GM19438 (cell line): ENCODE results near the gene MON2.

Source experiments
- ATAC-seq: cut with Tn5 transposase; IDR thresholded peaks from one replicate; pipeline ENCODE4 v1.9.1; 2021; ENCODE audit warnings: low read depth; ENCODE audit not compliant: unreplicated experiment

The MON2 gene

DNA sequence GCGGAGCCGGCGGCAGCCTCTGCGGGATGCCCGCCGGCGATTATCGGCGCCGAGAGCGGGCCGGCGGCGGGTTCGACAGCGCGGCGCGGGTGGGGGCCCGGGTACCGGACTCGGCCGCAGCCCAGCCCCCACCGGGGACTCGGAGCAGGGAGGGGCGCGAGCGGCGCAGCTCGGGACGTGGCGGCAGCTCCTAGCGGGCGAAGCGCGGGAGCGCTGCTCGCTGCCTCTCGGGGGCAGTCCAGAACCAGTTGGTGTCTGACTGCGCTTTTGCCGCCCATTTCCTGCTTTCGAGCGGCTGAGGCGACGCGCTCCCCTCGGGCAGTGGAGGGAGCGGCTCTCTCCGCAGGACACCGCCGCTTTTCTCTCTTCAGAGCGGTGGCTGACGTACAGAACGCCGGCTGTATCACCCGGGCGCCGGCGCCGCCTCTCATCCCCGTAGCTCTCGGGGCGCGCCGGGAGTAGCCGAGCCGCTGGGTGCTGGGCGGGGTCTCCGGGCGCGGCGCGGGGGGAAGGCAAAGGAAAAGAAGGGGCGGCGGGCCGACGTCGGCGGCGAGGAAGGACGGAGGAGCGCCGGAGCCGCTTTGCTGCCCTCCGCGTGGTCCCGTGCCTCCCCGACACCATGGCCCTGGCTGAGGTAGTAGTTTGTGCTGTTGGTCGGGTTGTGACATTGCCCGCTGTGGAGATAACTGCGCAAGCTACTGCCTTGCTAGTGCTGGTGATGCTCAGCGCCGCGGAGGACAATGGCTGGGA lies 136.6 kb downstream of the MON2 start:
- peak; percentile 63 for ATAC-seq

DNA sequence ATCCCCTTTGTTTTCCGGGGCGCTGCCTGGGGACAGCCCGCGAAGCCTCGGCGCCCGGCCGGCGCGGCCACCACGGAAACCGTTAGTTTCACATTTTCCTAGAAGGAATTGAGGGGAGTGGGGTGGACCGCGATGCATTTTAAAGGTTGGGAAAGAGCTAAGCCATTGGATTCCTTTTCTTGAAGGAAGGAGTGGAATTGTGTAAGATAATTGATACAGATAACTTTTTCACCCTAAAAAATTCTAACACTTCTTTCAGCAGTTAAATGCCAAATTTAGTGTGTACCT lies 137.1 kb downstream of the MON2 start:
- no peak for ATAC-seq

DNA sequence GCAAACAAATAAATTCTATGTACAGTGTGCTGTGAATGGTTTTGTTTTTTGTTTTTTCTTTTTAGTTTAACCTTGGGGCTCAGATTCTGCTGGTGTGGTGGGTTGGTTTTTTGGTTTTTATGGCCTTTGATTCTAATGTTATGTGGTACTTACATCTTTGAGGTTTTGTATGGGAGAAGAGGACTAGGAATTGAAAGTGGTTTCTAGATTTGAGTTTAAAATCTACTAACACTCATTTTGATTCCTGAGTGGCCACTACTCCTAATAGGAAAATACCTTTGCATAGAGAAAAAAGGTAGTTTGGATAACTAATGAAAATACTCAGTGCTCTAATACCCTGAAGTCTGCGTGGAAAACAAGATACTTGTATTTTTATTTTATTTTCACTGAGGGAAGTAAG lies 137.7 kb downstream of the MON2 start:
- ATAC-seq, result no peak

DNA sequence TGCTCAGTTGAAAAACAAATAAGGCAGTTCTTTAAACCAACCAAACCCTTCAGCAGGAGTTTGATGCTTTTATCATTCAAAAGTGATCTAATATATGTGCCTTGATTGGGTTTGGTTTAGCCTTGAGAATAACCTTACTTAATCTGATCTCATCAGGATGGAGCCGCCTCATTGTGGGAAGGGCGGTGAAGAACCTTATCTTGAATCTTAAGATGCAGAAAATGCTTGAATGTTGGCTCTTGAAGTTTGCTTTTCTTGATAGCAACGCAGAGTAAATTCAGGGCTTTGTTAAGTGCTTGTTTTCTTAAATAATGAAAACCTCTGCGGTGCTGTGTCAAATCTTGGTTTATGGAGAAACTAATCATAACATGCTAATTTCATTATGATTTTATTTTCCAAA lies 138.2 kb downstream of the MON2 start:
- no peak for ATAC-seq

DNA sequence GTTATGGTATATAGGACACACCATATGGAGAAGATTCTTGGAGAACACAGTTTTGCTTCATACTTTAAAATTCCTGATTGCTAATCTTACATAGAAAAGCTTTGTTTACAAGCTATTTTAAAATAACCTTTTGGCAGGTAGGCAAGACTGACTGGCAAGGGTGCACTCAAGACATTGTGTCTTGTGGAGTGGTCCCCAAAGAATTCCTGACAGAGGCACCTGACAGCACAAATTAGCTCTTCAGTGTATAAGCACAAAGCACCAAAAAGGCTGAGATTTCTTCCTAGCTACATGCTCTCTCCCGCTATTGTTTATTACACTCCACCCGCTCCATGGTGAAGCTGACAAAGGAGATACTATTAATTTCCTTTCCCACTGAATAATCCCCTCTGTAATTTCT lies 139.4 kb downstream of the MON2 start:
- no peak for ATAC-seq

DNA sequence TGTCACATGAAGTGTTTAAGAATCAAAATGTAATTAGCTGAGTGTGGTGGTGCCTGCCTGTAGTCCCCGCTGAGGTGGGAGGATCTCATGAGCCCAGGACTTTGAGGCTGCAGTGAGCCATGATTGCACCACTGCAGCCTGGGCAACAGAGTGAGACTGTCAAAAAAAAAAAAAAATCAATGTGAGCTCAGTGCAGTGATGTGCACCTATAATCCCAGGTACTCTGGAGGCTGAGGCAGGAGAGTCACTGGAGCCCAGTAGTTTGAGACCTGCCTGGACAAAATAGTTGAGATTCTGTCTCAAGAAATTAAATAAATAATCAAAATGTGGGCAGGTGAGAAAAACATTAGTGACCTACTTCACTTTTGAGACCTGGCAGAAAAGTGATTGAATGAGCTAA lies 140.0 kb downstream of the MON2 start:
- no peak for ATAC-seq

DNA sequence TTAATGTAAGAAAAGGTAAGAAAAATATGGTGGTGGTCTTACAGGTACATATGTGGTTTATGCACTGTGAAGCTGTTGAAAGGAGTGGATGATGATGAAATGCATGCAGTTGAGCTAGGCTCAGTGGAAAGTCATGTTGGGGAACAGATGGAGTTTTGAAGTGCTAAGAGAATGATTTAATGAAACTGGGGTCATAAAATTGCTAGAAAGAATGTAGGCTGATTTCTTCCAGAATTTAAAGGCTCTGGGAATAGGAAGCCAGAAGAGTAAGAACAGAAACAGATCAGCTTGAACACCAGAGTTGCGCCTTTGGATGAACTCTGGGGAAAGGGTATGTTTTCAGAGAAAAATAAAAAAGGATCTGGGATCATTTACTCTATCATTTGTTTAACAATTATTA lies 146.5 kb downstream of the MON2 start:
- no peak for ATAC-seq

DNA sequence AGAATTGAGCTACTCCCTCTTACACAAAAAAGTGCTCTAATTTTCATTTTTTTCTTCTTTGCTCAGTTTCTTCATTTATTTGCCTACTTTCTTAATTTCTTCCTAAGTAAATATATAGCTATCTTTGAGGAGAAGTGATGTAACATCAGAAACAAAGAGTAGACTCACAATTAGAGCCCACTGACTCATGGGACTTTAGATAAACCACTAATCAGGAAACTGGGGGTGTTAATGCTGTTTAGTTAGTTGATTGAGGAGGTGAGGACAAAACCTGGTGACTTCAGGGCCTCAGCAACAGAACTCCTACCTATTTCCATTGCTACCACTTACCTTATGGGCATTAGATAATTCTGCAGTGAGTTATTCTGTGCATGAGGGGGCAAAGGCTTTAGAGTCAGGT lies 151.7 kb downstream of the MON2 start:
- ATAC-seq, result no peak

DNA sequence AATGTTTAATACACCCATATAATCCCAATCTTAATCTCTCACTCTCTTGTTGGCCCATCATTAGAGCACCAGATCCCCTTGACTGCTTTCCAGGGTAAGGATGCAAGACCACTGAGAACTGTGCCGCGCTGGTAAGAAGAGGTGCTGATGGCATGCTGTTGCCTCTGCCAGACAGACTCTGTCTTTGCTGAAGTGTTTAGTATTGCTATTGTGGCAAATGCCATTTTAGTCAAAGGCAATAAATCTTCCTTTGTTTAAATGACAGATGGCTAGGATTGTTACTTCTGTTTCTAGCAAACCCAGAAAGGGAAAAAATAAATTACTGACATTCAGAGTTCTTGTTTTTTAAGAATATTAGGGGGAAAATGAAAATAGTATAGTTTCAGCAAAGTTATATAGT lies 152.3 kb downstream of the MON2 start:
- no peak for ATAC-seq

DNA sequence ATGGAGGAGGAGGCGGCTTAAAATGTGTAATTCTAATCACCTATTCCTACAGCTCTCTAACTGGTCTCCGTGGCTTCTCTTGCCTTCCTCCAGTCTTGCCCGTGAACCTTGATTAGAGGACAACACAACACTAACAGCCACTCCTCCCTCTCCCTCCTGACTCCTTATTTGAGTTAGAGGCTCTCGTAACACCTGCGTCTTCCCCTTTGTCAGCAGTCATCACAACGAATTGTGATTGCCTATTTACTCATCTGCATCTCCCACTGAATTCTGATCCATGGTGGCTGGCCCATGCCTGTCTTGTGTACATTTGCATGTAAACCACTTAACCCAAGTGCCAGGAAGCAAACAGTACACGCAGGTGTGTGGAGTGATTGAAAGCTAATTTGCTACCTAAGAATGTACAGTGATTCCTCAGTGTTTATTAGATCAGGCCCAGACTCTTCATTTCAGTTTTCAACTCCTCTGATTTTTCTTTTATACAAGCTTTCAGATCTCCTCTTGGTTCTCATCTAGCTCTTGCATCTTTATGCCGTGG lies 154.5 kb downstream of the MON2 start:
- ATAC-seq, result no peak

DNA sequence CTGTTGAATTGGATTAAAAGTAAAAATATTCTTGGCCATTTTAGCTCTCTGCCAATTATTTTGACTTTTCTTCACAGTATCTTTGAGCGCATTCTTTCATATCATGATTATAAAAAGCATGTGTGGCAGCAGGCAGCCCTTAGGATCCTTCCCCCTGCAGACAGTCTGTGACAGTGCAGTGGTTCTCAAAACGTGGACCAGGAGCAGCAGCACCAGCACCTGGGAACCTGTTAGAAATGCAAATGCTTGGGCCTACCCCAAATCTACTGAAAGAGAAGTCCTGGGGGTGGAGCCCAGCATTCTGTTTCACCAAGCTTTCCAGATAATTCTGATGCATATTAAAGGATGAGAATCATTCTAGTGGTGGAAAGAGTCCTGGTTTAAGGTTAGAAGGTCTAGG lies 155.6 kb downstream of the MON2 start:
- no peak for ATAC-seq

DNA sequence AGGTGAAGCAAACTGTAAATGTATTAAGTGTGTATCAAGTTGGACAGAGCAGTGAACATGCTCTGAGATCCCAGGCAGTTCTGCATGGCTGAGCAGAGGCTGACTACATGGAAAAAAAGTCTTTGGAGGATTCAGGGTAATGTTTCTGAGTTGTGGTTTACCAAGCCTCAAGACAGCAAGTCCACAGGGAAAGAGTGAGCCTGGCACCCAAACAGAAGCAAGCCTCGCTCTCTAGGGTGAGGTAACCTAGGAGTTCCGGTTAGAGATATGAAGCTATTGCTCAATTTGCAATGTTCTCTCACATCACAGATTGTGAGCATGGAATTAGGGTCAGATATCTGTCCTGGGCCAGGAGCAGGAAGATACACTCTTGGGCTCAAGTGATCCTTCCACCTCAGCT lies 158.6 kb downstream of the MON2 start:
- ATAC-seq, result no peak

DNA sequence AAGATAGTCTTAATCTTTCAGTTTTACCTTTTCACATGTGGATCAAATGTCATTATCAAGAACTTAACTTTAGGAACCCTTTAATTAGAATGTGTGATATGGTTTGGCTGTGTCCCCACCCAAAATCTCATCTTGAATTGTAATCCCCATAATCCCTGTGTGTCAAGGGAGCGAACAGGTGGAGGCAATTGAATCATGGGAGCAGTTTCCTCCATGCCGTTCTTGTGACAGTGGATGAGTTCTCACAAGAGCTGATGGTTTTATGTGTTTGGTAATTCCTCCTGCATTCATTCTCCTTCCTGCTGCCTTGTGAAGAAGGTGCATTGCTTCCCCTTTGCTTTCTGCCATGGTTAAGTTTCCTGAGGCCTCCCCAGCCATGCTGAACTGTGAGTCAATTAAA lies 160.6 kb downstream of the MON2 start:
- no peak for ATAC-seq

DNA sequence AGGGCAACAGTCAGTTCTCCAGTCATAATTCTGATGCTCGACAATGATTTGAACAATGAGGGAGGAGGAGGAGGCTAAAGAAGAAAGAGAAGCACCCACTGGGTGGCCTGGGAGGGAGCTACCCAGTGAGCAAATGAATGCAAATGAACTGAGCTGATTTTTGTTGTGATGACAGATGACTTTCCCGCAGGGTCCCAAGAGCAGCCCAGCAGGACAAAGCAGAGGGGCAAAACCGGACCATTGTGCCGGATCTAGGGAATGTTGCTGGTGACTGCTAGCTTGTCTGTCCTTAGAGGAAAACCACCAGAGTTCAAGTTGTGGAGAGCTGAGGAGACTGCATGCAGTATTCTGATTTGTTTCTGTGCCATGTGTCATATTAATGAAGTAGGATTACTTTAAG lies 162.8 kb downstream of the MON2 start:
- no peak for ATAC-seq

DNA sequence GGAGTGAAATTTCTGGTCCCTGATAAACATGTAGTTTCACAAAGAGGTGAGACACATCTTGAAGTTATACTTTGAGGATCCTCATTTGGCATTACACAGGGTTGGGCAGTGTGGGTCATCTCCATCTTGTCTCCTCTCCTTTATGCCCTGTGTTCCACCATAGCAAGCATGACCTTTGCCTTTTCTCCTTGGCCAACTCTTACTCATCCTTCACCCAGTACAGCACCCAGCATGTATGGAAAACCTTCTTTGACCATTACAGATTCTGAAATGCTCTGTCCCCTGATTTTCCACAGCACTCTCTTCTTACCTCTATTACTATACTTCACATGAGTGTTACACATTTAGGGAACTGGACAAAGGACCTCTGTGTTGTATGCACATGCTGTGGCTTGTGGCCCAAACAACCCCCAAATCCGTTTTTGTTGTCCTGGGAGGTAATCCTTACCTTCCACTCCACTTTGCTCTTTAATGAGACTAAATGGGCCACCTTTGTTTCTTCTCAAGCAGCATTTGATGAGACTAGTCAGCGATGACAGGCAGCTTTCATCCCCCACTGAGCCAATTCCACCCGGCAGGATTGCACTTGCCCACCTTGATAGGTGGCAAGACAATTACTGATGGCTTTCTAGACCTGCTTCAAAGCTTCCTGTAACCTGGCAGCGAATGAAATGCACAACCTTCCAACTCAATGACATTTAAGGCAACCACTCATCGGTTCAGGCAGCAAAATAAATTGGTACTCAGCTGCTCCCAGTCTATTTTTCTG lies 163.5 kb downstream of the MON2 start:
- no peak for ATAC-seq

DNA sequence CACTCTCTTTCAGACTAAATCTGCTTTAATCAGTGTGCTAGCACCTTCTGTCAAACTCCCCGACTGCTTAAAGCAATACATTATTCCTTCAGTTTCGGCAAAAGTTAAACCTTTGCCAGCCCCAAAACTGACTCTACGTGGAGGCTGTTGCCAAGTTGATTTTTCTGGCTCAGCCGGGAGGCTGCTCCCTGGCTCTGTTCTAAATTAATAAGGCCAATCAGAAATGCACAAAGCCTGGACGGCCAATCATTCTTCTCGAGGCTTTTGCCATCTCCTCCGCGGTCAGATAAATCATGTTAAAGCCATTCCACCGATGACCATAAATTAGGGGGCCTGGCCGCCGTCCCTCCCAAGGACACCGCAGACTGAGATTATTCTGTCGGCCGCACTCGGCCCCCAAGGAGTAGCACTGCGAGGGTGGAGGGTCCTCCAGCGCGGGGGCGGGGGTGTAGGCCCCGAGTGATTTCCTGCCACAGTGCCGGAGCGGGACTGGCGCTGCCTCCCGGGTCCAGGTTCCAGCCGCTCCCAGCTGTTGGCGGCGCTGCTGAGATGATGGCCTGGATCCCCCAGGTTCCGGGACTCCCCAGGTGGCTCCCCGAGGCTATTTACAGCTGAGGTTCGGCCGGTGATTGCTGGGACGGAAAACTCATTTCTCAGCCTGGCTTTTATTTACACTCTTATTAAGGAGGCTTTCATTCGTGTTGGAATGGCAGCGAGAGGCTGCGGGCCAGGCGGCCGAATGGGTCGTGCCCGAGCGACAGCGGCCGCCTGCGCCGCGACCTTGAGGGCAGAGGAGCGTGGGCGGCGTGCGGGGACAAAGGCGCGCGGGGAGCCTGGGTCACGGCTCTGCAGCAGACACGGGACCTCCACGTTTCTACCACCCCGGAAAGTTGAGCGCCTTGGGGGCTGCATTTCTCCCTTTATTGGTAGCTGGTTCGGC lies 165.1 kb downstream of the MON2 start:
- ATAC-seq, result peak; percentile 78

DNA sequence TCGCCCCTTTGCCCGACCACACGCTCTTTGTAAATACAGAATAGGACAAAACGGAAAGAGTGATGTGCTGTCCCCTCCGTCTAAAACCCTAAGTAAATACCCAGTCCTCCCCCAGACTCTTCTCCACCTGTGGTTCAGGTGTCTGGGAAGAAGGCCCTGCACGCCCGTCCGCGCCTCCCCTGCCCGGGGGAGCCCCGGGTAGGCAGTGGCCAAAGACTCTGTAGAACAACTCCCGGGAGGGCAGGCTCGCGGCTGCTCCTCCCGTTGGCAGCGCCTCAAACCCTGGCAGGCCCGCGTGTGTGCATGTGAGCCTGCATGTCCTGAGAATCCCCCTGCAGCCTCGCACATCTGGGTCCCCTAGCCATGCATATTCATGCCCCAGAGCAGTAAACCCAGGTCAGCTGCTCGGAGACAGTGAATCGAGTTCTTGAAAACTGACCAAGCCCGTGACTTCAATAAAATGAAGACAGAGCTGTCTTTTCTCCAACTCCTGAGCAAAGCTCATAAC lies 165.8 kb downstream of the MON2 start:
- ATAC-seq, result peak; percentile 41

DNA sequence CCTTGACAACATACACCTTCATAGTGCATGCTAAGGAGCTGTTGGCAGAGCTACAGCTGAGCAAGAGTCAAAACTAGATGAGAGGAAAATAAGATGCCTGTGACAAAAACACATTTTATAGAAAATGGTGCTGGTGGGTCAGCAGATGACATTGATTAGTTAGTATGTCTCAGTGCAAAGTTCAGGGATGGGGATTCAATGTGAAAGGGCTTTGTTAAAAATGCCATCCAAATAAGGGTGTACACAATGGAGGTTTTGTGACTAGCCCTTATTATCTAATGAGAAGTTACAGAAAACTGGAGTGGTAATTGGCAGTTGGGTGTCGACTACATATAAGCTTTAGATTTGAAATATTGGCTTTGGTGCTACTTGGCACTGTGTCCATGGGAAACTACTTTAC lies 169.0 kb downstream of the MON2 start:
- no peak for ATAC-seq

DNA sequence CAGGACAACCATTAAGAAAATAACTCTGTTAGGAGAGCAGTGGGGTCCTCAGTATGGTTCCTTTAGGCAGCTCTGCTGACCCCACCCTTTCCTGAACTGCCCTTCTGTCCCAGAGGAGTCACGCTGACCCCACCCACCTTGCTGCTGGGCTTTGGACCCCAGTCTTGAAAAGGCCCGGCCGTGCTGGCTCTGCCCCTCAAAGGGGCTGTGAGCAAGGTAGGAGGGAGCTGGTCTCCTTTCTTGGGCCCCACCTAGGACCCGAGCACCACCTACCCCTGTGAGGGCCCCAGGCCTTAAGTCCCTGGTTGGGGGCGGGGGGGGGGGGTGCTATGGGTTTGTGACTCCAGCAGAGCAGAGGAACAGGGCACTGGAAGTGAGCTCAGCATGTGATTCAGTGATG lies 171.1 kb downstream of the MON2 start:
- no peak for ATAC-seq

DNA sequence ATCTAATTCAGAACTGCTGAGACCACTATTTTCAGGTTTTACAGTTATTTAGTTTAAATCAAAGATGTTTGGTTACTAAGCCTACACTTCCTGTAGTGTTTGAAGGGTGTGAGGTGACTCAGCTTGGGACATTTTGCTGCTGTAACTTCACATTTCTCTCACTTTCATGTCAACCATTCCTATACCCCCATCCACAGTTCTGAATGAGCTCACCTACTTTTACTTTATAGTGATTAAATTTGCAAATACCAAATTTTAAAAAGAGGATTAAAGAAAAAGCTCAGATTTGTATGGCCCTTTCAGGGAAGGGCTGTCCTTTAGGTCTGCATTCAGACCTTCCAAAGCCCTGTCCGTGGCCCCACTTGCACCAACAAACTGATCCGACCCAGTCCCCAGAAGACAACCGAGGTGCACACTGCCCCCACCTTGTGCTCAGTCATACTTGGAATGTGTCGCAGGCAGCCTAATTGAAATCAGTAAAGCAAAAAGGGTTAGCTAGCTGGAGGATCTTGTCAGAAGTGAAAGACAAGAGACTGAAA lies 174.4 kb downstream of the MON2 start:
- ATAC-seq, result peak; percentile 89

DNA sequence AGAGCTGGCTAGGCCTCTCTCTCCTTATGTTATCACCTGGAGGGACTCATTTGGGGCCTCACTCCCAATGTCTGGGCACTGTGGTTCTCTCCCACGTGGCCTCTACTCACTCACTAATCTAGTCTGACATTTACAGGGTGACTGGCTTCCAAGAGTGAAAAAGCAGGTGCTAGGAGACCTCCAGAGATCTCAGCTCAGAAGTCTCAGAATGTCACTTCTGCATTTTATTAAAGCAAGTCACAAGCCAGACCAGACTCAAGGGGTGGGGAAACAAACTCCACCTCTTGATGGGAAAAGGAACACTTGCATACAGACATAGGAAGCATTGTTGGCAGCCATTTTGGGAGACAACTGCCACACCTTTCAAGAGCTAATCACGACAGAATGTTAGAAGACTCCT lies 175.9 kb downstream of the MON2 start:
- no peak for ATAC-seq
